Activated CD8-positive, alpha-beta memory T cell treated with anti-CD3 and anti-CD28 coated beads, Interleukin-2, amount 50 U/mL, for 48 hours (primary cell): ENCODE measurements around the gene IARS2.
"Not testable (repeated sequence)": the region's sequence is repeated elsewhere in the genome, so short reads cannot be mapped to it uniquely, and the experiment has no call there.

Experiments
- DNase-seq: peaks from one replicate; pipeline ENCODE4 v3.0.0-alpha.2; 2020

The IARS2 gene

GRCh38 chr1:220169887-220170286, 76.0 kb downstream of the IARS2 start:
- not testable (repeated sequence) for DNase-seq

- DNase-seq, result no peak
Observed at GRCh38 chr1:220170836-220171526, 77.0 kb downstream of the IARS2 start.

GRCh38 chr1:220176540-220176939, 82.6 kb downstream of the IARS2 start:
- no peak for DNase-seq

- DNase-seq, result no peak
Observed at GRCh38 chr1:220182111-220182510, 88.2 kb downstream of the IARS2 start.

- no peak for DNase-seq
Observed at GRCh38 chr1:220182656-220183055, 88.7 kb downstream of the IARS2 start.

DNA sequence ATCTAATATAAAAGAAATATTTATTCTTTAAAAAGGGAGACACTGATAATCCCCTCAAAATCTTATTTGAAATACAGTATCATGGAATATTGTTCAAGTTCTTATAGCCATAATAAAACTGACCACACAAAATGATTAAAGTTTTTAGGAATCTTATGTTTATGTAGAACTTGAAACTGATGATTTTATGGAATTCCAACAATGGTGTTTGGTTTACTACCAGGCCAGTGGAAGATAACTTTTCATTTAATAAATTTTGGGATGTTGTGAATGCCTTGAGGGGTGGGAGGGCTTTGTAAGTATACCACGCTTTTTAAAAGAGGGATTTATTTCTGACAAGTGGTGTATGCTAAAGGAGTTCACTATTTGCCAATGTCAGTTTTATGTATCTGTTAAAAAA, 90.6 kb downstream of the IARS2 start:
- no peak for DNase-seq

DNA sequence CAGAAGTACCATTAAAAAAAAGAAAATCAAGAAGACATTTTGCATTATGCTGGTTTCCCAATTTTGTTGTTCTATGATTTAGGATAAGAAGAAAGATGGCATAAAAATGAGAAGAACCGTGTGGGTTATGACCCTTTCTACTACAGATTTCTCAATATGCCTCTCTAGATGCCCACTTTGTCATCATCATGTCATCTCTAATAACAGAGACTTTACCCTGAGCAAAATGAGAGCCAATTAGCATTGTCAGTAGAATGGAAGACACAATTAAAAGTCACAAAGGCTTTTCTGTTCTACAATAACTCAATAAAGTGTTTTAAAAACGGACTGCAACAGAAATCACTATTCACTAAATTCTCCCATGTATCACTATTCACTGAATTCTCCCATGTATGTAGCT, 92.8 kb downstream of the IARS2 start:
- no peak for DNase-seq

DNA sequence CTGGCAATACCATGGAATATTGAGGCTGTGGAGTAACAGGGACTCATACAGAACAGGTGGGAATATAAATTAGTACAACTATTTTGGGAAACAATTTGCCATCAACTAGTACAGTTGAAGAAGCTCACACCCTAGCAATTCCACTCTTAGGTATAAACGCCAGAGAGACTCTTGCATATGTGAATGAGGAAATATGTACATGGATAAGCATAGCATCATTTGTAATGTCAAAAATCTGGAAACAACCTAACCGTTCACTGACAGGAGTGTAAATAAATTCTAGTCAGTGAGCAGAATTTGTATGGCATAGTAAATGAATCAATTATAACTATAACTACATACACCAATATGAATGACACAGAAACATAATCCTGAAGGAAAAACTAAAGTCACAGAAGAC, 94.6 kb downstream of the IARS2 start:
- no peak for DNase-seq

GRCh38 chr1:220189750-220190347, 95.9 kb downstream of the IARS2 start:
- no peak for DNase-seq

- DNase-seq, result no peak
Observed at GRCh38 chr1:220195701-220196100, 101.8 kb downstream of the IARS2 start.
